ENCODE data around the gene CELSR2.

CELSR2 gene

DNA sequence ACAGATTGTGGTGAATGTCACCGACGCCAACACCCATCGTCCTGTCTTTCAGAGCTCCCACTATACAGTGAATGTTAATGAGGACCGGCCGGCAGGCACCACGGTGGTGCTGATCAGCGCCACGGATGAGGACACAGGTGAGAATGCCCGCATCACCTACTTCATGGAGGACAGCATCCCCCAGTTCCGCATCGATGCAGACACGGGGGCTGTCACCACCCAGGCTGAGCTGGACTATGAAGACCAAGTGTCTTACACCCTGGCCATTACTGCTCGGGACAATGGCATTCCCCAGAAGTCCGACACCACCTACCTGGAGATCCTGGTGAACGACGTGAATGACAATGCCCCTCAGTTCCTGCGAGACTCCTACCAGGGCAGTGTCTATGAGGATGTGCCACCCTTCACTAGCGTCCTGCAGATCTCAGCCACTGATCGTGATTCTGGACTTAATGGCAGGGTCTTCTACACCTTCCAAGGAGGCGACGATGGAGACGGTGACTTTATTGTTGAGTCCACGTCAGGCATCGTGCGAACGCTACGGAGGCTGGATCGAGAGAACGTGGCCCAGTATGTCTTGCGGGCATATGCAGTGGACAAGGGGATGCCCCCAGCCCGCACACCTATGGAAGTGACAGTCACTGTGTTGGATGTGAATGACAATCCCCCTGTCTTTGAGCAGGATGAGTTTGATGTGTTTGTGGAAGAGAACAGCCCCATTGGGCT is 3.0 kb downstream of the CELSR2 start:
- DNase-seq: no peak

DNA sequence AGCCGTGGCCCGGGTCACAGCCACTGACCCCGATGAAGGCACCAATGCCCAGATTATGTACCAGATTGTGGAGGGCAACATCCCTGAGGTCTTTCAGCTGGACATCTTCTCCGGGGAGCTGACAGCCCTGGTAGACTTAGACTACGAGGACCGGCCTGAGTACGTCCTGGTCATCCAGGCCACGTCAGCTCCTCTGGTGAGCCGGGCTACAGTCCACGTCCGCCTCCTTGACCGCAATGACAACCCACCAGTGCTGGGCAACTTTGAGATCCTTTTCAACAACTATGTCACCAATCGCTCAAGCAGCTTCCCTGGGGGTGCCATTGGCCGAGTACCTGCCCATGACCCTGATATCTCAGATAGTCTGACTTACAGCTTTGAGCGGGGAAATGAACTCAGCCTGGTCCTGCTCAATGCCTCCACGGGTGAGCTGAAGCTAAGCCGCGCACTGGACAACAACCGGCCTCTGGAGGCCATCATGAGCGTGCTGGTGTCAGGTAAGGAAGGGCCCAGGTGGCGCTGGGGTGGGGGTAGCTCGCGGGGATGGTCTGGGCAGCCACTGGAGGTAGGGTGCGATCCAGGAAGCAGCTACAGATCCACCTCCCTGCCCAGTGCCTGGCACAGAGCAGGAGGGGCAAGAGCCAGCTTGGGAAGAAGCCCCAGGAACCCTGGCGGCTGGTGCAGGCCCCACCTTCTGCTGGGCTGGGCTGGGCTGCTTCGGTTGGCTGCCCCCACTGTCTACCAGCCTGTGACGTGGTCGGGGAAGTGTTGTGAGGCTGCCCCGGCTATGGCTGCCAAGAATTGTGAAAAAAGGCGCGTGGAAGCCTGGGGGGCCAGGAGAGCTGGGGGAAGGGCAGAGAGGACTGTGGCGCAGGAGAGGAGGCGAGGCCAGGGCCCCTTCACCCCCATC is 3.8 kb downstream of the CELSR2 start:
- no peak for DNase-seq

DNA sequence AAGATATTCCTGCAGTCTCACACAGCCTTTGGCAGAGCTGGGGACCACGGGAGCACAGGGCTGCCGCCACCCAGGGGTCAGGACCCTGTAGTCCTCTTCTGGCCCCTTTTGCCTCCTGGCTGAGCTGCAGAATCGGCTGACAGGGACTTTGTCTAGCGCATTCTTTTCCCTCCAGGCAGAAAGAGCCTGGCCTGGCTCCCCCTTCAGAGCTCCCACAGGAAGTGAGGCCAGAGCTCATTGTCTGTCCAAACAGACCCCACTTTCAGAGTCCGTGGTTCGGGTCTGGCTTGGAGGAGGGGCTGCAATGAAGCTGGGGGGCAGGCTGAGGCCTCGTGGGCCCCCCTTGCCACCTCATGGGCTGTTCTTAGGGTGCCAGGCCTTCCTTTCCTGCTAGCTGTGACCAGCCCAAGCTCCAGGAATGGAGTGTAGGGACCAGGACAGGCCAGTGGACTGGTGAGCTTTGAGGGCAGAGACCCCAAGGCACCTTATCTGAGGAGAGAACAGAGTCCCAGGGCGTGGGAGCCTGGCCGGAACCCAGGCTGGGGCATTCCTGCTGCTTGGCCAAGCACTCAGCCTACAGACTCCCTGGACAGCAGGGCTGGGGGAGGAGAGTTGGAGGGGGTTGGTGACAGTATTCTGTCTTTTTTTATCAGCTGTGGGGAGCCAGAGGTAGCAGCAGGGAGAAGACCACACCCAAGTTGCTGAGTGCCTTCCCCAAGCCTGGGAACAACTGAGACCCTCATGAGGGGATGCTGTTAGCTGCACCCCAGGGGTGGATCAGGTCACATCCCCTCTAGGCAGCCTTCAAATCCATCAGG is 4.7 kb downstream of the CELSR2 start:
- no peak for DNase-seq

DNA sequence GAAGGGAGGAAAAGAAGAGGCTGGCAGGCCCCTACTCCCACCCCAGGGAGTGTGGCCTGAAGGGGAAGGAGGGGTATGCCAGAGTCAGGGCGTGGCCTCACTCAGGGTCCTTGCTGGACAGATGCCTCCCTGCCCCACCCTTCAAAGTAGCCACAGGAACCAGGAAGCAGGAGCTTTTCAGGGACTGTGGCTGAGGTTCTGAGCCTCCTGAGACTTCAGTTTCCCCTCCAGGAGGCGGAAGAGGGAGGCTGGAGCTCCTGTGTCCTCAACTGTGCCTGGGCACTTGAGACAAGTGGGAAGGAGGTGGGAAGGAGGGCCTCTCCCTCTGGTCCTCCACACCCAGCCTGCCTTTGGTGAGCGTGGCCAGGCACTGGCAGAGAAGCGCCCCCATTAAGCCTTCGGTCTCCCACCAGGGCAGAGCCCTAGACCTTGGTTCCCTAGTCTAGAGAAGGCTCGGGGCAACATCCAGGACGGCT is 5.3 kb downstream of the CELSR2 start:
- DNase-seq: no peak

DNA sequence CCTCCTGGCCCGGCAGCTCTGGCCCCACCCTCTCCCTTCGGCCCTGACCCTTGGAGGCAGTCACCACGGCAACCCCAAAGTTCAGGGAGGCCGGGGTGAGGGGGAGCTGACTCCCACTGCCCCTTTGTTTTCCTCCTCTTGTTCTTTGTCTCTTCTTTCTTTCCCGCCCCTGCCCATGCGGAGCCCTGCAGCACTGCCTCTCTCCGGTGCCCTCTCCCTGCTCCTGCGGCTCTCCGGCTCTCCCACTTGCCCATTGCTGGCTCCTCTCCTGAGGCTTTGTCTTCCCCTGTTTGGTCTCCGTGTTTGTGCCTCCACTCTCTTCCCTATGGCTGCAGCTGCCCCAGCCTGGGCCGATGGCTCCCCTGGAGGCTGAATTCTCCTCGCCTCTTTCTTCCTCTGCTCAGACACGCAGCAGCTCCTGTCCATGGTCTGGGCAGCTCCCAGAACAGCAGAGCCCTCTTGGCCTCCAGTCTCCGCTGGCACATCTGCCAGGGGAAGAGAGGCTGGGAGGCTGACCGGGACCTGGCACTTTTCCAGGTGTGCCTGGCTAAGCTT is 5.8 kb downstream of the CELSR2 start:
- DNase-seq: no peak

DNA sequence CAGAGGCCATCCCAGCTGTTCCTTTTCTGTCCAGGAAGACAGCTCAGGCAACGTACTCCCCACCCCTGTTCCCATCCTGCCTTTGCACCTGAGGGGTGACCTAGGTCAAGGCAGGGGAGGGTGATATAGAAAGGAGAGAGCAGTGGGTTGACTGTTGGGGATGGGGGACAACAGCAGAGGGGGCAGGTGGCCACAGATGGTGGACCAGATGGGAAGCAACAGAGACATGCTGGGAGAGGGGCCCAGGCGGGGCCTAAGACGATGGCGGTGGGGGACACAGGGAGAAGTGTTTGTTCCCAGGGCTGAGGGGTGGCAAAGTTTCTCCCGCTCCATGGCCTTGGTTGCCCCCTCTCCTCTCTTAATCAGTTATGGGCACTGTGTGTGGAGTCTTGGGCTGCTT is 6.3 kb downstream of the CELSR2 start:
- DNase-seq: no peak

DNA sequence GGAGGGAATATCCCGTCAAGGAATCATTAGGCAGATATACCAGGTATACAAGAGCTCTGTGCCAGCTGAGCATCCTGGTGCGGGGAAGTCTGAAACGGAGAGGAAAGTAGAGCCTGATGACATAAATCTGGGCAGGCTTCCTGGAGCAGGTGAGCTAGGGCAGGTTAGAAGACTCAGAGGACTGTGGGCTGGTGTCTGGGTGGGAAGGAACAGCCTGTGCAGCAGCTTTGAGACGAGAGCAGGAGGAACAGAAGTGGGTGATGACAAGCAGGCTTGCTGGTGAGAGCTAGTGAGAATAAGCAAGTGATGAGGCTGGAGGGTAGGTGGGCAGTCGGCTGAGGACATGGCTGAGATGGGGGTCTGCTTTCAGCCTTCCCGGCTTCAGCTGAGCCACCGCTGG is 6.7 kb downstream of the CELSR2 start:
- DNase-seq: no peak

DNA sequence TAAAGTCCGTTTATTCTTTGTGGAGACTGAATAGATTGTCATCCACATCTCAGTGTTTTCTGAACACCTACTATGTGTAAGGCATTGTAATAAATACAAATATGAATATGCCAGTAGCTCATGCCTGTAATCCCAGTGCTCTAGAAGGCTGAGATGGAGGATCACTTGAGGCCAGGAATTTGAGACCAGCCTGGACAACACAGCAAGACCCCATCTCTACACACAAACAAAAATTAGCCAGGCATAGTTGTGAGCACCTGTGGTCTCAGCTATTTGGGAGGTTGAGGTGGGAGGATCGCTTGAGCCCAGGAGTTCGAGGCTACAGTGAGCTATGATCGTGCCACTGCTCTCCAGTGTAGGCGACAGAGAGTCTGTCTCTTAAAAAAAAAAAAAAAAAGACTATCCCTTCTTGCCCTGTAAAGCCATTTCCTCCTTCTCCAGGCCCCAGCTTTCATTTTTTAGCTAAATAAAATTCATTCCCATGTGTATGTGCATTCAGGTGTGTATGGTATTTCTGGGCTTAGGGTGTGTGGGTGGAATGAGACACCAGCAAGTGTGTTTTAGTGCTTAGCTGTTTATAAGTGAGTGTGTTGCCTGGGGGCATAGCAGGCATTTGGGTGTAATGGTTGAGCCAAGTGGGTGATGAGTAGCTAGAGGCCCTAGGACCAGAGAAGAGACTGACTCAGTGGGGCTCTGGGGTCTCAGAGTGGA is 7.8 kb downstream of the CELSR2 start:
- DNase-seq: no peak

DNA sequence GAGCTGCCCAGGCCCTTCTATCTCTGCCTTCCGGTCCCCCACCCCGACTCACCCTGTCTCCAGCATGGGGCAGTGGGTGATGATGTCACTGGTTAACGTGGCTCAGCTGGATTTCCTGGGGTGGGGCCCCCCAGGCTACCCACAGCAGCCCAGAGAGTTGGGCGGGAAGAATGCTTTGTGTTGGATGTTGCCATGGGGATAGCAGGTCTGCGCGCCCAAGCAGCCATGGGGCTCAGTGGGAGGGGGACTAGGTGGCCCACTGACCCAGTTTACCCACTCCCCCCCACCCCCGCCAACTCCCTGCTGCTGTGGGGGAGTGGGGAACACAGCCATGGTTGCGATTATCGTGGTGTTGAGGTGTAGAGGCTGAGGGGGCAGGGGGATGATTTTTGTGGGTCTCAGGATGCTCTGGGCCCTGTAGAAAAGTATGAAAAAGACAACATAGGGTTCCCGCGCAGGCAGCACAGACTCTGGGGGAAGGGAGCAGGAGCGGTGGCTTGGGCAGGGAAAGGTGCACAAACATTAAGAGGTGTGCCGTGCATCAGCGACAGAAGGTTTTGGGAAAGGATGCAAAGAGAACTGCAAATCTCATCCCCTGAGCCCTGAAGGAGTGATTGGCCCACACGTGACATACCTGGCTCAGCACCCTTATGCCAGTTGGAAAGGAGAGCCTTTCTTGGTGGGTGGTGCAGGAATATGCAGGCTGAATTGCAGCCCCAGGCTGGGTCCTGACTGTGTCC is 8.5 kb downstream of the CELSR2 start:
- no peak for DNase-seq

DNA sequence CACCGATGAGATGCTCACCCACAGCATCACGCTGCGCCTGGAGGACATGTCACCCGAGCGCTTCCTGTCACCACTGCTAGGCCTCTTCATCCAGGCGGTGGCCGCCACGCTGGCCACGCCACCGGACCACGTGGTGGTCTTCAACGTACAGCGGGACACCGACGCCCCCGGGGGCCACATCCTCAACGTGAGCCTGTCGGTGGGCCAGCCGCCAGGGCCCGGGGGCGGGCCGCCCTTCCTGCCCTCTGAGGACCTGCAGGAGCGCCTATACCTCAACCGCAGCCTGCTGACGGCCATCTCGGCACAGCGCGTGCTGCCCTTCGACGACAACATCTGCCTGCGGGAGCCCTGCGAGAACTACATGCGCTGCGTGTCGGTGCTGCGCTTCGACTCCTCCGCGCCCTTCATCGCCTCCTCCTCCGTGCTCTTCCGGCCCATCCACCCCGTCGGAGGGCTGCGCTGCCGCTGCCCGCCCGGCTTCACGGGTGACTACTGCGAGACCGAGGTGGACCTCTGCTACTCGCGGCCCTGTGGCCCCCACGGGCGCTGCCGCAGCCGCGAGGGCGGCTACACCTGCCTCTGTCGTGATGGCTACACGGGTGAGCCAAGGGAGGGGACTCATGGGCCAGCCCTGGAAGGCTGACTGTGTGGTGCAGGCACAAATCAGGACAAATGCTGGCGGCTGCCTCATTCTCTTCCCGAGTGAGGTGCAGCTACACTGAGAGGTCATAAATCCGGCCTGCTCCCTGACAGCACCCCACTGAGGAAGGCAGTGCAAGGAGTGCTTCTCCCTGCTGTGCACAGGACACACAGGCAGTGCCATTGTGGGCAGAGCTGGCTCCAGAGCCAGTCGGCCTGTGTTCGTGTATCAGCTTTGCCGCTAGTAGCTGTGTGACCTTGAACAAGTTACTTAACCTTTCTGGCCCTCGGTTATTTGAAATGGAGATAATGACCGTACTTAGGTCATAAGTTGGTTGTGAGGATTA is 9.4 kb downstream of the CELSR2 start:
- no peak for DNase-seq

DNA sequence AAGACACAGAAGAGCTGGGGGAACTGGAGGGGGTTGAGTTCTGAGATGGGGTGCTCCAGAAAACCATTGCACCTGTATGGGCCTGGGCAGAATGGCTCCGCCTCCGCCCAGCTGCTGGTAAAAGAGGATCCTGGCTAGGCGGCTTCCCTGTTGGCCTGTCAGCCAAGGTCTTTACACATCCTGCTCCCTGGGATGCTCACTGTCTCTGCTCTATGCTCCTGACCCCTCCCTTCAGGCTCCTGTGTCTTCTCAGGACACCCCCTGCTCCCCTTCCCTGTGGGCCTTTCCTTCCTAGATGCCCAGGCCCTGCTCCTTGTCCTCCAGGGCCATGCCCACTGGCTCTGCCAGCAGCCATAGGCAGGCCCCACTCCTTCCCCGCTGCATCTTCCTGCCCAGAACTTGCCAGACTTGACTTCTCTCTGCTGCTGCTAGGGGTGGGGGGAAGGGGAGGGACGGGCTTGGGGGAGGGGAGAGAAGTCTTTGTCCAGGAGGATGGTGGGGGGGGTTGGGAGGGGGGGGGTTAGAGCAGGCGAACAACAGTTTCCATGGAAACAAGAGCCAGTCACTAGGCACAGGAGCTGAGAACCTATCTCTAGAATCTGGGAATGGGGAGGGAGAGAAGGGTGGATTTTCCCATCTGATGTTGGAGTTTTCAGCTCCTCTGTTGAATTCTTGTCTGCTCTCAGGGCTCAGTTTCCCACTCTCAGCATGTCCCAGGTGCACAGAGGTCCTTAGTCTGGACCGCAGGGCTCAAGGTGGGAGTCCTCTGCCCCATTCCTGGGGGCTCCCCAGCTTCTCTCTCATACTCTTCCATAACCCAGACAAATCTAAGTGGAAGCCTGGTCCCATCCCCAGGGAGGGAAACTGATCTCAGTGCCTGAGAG is 10.6 kb downstream of the CELSR2 start:
- DNase-seq: no peak

DNA sequence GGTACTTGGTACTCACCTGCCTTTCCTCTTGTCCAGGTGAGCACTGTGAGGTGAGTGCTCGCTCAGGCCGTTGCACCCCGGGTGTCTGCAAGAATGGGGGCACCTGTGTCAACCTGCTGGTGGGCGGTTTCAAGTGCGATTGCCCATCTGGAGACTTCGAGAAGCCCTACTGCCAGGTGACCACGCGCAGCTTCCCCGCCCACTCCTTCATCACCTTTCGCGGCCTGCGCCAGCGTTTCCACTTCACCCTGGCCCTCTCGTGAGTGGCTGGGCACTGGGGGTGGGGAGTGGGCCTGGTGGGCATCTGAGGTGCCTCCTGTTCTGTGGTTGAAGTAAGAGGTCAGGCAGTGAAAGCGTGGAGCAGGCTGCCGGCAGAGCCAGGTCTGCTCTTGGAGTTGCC is 11.7 kb downstream of the CELSR2 start:
- DNase-seq: no peak

DNA sequence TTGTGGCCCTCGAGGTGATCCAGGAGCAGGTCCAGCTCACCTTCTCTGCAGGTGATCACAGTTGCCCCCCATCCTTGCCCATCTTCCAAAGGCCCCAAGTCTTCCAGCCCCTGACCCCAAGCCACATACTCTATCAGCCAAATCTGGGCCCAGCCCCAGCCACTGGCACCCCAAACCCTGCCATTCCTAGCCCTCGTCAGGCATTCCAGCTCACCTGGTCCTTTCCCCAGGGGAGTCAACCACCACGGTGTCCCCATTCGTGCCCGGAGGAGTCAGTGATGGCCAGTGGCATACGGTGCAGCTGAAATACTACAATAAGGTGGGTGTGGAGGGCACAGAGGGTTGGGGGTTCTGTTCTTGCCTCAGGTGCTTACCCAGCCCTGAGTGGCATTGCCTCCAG is 12.2 kb downstream of the CELSR2 start:
- DNase-seq: no peak

DNA sequence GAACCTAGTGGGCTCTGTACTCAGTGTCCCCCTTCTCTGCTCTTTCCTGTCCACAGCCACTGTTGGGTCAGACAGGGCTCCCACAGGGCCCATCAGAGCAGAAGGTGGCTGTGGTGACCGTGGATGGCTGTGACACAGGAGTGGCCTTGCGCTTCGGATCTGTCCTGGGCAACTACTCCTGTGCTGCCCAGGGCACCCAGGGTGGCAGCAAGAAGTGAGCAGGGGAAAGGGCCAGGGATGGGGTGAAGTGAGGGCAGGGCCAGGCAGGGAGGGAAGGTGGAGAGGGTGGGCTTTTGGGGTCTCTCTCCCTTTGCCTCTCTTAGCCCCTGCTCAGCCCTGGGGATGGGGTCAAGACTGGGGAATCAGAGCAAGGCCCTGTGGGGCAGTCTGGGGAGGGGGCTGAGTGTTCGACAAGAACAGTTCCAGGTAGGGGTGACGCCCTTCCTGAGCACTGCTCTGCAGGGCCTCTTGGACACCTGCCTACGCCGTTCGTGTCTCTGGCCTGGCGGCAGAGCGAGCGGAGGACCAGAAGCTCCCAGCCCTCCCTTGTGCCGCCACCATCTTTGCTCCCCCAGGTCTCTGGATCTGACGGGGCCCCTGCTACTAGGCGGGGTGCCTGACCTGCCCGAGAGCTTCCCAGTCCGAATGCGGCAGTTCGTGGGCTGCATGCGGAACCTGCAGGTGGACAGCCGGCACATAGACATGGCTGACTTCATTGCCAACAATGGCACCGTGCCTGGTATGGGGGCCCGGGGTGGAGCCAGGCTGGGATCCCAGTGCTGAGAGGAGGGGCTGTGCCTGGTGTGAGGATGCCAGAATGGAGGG is 13.1 kb downstream of the CELSR2 start:
- no peak for DNase-seq

DNA sequence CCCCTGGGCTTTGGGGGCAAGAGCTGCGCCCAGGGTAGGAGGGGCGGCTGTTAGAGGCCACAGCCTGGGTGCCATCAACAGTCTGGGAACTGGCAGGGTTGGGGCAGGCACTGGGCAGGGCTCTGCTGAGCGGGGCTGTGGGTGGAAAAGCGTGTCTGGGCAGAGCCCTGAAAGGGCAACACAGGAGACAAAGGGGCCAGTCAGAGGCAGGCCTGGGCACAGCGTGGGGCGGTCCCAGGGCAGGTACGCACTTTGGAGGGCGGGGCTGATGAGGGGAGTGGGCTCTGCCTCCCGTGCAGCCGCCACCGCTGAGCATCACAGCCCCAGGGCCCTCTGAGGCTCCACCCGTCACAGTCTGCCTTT is 13.9 kb downstream of the CELSR2 start:
- no peak for DNase-seq

DNA sequence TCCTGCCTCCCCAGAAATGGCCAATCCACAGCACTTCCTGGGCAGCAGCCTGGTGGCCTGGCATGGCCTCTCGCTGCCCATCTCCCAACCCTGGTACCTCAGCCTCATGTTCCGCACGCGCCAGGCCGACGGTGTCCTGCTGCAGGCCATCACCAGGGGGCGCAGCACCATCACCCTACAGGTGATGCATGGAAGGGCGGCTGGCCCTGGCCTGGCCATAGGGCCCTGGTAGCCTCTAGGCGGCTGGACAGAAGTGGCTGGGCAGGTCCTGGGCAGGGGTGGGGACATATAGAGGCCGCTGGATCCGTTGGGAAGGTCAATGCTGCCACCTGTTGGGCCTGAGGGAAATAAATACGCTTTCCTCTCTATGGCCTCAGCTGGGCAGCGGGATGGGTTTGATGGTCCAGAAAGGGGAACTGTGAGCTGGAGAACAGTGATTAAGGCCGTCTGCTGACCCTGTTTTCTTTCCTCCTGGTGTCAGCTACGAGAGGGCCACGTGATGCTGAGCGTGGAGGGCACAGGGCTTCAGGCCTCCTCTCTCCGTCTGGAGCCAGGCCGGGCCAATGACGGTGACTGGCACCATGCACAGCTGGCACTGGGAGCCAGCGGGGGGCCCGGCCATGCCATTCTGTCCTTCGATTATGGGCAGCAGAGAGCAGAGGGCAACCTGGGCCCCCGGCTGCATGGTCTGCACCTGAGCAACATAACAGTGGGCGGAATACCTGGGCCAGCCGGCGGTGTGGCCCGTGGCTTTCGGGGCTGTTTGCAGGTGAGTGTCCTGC is 14.4 kb downstream of the CELSR2 start:
- peak; percentile 88 to 90 for DNase-seq

DNA sequence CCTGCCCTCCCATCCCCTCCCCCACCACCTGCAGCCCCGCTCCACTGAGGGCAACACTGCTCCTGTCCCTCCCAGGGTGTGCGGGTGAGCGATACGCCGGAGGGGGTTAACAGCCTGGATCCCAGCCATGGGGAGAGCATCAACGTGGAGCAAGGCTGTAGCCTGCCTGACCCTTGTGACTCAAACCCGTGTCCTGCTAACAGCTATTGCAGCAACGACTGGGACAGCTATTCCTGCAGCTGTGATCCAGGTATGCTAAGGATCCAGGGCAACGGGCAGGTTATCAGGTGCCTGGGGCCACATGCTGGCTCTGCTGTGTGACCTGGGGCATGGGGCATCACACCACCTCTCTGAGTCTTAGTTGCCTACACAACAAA is 15.0 kb downstream of the CELSR2 start:
- DNase-seq: no peak

DNA sequence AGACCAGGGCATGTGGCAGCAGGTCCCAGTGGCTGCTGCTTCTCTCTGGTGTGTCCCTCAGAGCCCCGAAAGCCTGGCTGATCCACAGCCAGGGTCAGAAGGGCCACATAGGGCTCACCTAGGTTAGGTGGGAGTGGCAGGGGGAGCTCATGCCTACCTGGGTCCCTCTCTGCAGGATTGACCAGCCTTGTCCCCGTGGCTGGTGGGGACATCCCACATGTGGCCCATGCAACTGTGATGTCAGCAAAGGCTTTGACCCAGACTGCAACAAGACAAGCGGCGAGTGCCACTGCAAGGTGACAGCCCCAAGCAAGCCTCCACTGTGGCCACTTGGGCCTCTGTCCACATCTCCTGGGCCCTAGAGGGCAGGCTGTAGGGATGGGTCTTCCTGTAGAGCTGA is 15.7 kb downstream of the CELSR2 start:
- DNase-seq: no peak

Data from activated CD4-positive, alpha-beta T cell treated with anti-CD3 and anti-CD28 coated beads, Interleukin-2, amount 50 U/mL, for 48 hours (primary cell).